Hippocampal formation (tissue), 2 donors: Measurements from ENCODE around the gene HCFC1.

Experiments
- DNase-seq, 2 donors: peaks; one replicate each; lab custom pipeline; 2025; lab: John Stamatoyannopoulos, UW

The HCFC1 gene

DNA sequence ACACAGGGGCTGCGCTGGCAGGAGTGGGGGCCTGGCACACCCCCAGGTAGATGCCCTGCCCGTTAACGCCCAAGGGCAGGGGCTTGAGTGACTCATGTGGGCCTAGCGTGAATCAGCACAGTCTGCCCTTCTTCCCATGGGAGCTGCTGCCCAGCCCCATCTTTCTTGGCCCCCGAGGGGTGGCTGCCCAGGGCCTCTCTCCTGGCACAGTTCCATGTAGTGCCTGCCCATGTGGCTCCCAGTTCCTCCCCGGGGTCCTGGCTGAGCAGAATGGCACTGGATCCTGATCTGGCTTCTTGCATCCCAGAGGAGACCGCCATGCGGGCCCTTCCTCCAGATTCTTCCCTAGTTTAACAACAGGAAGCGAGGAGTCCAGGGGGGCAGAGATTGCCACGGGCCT is 69.2 kb downstream of the HCFC1 start:
- no peak for DNase-seq

DNA sequence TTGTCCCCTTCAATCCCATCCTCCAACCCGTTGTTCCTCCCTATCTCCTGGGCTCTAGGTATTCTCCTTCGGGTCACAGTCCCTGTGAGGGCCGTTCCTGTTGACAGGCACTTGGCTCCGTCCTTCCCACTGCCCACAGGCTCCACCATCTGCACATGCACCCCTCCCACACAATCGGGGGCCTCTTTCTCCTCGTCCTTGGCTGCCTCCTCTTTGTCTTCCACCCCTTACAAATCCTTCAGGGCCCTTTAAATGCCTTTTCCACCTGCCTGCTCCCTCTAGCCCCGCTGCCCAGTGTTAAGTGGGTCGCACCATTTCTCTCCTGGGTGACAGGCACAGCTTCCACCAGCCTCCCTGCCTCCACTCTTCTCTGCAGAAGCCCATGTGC is 69.9 kb downstream of the HCFC1 start:
- no peak for DNase-seq

DNA sequence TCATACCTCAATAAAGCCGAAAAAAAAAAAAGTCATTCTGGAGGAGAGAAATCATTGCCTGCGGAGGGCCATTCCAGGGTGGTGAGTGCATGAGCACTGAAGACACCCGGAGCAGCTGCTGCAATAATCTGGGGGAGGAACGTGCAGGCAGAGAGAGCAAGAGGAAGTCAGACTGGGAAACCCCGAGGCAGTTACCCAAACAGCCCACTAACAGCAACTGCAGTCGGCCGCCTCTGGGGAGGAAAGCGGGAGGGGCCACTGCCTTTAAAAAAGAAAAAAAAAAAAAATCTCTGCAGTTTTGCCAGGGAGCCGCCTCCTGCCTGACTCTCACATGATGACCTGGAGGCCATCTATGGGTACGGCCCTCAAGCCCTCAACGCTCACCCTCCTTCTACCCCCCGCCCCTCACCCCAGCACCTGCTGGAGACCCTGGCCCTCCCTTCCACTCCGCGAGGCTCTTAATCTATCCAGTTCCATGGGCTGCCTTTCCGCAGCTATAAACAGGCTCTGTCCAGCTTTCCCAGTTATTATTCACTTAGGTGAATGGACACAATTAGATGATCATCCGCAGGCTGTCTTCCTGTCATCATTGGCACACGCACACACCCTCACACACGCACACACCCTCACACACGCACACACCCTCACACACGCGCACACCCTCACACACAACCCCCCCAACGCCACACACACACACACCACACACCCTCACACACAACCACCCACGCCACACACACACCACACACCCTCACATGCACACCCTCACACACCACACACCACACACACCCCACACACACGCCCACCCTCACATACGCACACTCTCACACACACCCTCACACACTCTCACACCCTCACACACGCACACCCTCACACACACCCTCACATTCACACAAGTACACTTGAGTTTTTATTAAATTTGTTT is 70.5 kb downstream of the HCFC1 start:
- DNase-seq = no peak

DNA sequence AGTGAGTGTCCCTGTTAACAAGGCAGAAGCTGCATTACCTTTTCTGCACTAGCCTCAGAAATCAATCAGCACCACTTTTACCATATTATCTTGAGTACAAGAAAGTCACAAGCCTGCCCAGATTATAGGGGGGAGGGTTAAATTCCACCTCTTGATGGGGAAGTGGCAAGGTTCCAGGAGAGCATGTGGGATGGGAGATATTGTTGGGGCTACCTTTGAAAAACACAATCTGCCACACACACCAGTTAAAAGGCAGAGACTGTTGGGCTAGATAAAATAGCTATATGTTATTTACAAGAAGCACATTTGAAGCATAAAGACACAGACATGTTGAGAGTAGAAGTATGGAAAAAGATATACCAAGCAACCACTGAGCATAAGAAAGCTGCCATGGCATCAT is 73.7 kb downstream of the HCFC1 start:
- DNase-seq = no peak
